ENCODE data around the gene MTFR1L. TPM values are rescaled to one million over a fixed set of nuclear protein-coding genes. Genes with fewer than 3 reads are reported as not detected.

MTFR1L gene
- total RNA-seq, 1 donor from 2014 or later, result 55.7 TPM

GRCh38 chr1:25854554-25854953 lies 34.8 kb downstream of the MTFR1L start:
- H3K27ac ChIP-seq, result no peak overlapping the region
- H3K36me3 ChIP-seq, result no peaks in the 10 kb centered on the region
- no peak overlapping the region for H3K4me3 ChIP-seq
- TF ChIP-seq POLR2AphosphoS5 (IDR thresholded peaks at IDR 0.05; ENCODE audit: insufficient read depth in 1 of 2, low read depth in 1 of 2) (no peak), CTCF (IDR thresholded peaks at IDR 0.05) (no peak), POLR2A (IDR thresholded peaks at IDR 0.05) (no peak)
- H3K9me3 ChIP-seq, result no peaks in the 10 kb centered on the region
- H3K27me3 ChIP-seq, result no peaks in the 10 kb centered on the region
- peaks cover 8% of the 10 kb centered on the region for H3K4me1 ChIP-seq
- intact Hi-C loops (cut with DNase I), result no loop called here
- no peak for DNase-seq (ENCODE audit: extremely low spot score in 2 of 2)

- H3K27me3 ChIP-seq, result no peaks in the 10 kb centered on the region
- H3K4me3 ChIP-seq, result no peak overlapping the region
- intact Hi-C loops (cut with DNase I), result no loop called here
- TF ChIP-seq POLR2A (IDR thresholded peaks at IDR 0.05) (no peak), POLR2AphosphoS5 (IDR thresholded peaks at IDR 0.05; ENCODE audit: insufficient read depth in 1 of 2, low read depth in 1 of 2) (no peak), CTCF (IDR thresholded peaks at IDR 0.05) (no peak)
- DNase-seq (ENCODE audit: extremely low spot score in 2 of 2), result no peak
- H3K27ac ChIP-seq, result no peak overlapping the region
- no peaks in the 10 kb centered on the region for H3K36me3 ChIP-seq
- peaks cover 17% of the 10 kb centered on the region for H3K4me1 ChIP-seq
- H3K9me3 ChIP-seq, result no peaks in the 10 kb centered on the region
Observed at GRCh38 chr1:25856856-25857255, 37.1 kb downstream of the MTFR1L start.

- Histone ChIP-seq H3K4me1 (peaks cover 17% of the 10 kb centered on the region), H3K9me3 (no peaks in the 10 kb centered on the region), H3K36me3 (peaks cover 0 to 4% of the 10 kb centered on the region in 2 donors), H3K4me3 (peak overlapping the region in 1 of 2 donors; percentile 50), H3K27me3 (no peaks in the 10 kb centered on the region), H3K27ac (no peak overlapping the region)
- intact Hi-C loops (cut with DNase I), result no loop called here
- no peak for DNase-seq (ENCODE audit: extremely low spot score in 2 of 2)
- TF ChIP-seq POLR2A (IDR thresholded peaks at IDR 0.05) (no peak), CTCF (IDR thresholded peaks at IDR 0.05) (no peak), POLR2AphosphoS5 (IDR thresholded peaks at IDR 0.05; ENCODE audit: insufficient read depth in 1 of 2, low read depth in 1 of 2) (no peak)
Observed at GRCh38 chr1:25858494-25858893, 38.7 kb downstream of the MTFR1L start.

GRCh38 chr1:25858906-25859789 lies 39.4 kb downstream of the MTFR1L start, which contains the start of gene AUNIP:
Gene AUNIP, minus strand, starts transcription at chr1:25859457. Its CDS starts 100 bp downstream, at chr1:25859357.
- peak within 1 kb of the TSS; percentile 40 to 50 for H3K4me3 ChIP-seq
- peak within 1 kb of the TSS; percentile 51 for H3K27ac ChIP-seq
- no peaks in the 10 kb centered on the region for H3K27me3 ChIP-seq
- H3K9me3 ChIP-seq, result no peaks in the 10 kb centered on the region
- intact Hi-C loops (cut with DNase I), result no loop called here
- peak in 1 of 2 donors; percentile 57 for TF ChIP-seq POLR2A (IDR thresholded peaks at IDR 0.05)
- TF ChIP-seq POLR2AphosphoS5 (IDR thresholded peaks at IDR 0.05; ENCODE audit: insufficient read depth in 1 of 2, low read depth in 1 of 2), result peak; percentile 18 to 78
- peak in 1 of 3 experiments; percentile 22 for TF ChIP-seq CTCF (IDR thresholded peaks at IDR 0.05)
- DNase-seq (ENCODE audit: extremely low spot score in 2 of 2), result no peak
- peaks cover 0 to 4% of the 10 kb centered on the region in 2 donors for H3K36me3 ChIP-seq
- peaks cover 17% of the 10 kb centered on the region for H3K4me1 ChIP-seq

All from vagina (tissue), 2 donors.